ENCODE data around the gene FOSB.

Gene FOSB

DNA sequence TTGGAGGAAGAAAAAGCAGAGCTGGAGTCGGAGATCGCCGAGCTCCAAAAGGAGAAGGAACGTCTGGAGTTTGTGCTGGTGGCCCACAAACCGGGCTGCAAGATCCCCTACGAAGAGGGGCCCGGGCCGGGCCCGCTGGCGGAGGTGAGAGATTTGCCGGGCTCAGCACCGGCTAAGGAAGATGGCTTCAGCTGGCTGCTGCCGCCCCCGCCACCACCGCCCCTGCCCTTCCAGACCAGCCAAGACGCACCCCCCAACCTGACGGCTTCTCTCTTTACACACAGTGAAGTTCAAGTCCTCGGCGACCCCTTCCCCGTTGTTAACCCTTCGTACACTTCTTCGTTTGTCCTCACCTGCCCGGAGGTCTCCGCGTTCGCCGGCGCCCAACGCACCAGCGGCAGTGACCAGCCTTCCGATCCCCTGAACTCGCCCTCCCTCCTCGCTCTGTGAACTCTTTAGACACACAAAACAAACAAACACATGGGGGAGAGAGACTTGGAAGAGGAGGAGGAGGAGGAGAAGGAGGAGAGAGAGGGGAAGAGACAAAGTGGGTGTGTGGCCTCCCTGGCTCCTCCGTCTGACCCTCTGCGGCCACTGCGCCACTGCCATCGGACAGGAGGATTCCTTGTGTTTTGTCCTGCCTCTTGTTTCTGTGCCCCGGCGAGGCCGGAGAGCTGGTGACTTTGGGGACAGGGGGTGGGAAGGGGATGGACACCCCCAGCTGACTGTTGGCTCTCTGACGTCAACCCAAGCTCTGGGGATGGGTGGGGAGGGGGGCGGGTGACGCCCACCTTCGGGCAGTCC lies 5.0 kb downstream of the FOSB start:
- DNase-seq (ENCODE audit: insufficient read length, low spot score), result no peak
- TF ChIP-seq CTCF (IDR thresholded peaks at IDR 0.05; ENCODE audit: insufficient read depth, missing control alignments), result no peak
- no peak for FAIRE-seq

DNA sequence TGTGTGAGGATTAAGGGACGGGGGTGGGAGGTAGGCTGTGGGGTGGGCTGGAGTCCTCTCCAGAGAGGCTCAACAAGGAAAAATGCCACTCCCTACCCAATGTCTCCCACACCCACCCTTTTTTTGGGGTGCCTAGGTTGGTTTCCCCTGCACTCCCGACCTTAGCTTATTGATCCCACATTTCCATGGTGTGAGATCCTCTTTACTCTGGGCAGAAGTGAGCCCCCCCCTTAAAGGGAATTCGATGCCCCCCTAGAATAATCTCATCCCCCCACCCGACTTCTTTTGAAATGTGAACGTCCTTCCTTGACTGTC lies 5.5 kb downstream of the FOSB start:
- DNase-seq (ENCODE audit: insufficient read length, low spot score) (no peak), FAIRE-seq (no peak)

DNA sequence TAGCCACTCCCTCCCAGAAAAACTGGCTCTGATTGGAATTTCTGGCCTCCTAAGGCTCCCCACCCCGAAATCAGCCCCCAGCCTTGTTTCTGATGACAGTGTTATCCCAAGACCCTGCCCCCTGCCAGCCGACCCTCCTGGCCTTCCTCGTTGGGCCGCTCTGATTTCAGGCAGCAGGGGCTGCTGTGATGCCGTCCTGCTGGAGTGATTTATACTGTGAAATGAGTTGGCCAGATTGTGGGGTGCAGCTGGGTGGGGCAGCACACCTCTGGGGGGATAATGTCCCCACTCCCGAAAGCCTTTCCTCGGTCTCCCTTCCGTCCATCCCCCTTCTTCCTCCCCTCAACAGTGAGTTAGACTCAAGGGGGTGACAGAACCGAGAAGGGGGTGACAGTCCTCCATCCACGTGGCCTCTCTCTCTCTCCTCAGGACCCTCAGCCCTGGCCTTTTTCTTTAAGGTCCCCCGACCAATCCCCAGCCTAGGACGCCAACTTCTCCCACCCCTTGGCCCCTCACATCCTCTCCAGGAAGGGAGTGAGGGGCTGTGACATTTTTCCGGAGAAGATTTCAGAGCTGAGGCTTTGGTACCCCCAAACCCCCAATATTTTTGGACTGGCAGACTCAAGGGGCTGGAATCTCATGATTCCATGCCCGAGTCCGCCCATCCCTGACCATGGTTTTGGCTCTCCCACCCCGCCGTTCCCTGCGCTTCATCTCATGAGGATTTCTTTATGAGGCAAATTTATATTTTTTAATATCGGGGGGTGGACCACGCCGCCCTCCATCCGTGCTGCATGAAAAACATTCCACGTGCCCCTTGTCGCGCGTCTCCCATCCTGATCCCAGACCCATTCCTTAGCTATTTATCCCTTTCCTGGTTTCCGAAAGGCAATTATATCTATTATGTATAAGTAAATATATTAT lies 6.1 kb downstream of the FOSB start:
- FAIRE-seq (no peak), DNase-seq (ENCODE audit: insufficient read length, low spot score) (no peak)
- TF ChIP-seq CTCF (IDR thresholded peaks at IDR 0.05; ENCODE audit: insufficient read depth, missing control alignments), result no peak

More for the DNA sequence above, 5.5 kb downstream of the FOSB start:
- TF ChIP-seq CTCF (IDR thresholded peaks at IDR 0.05; ENCODE audit: insufficient read depth, missing control alignments), result no peak

GRCh38 chr19:45474606-45475521 lies 7.1 kb downstream of the FOSB start:
- DNase-seq (ENCODE audit: insufficient read length, low spot score), result no peak
- TF ChIP-seq CTCF (IDR thresholded peaks at IDR 0.05; ENCODE audit: insufficient read depth, missing control alignments), result no peak
- no peak for FAIRE-seq

DNA sequence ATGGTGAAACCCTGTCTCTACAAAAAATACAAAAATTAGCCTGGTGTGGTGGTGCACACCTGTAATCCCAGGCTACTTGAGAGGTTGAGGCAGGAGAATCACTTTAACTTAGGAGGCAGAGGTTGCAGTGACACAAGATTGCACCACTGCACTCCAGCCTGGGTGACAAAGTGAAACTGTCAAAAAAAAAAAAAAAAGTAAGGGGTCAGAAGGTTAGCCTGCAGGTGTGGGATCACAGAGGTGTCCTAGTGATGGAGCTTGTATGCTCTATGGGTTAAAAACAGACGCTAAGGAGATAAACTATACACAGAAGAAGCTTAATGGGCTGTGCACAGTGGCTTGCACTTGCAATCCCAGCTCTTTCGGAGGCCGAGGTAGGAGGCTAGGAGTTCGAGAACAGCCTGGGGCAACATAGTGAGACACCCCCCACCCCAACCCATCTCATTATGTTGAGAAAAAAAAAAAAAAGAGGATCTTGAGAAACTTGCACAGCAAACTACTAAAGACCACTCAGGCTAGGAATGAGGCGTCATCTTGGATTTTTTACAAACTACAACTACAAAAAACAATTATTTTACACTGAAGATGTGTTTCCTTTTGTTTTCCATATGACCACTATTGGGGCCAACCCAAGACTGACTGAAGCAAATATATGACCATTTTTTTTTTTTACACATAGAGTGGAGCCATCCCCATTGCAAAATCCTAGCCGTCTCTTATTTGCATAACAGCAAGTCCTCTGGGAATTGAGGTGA lies 7.9 kb downstream of the FOSB start:
- FAIRE-seq, result no peak
- DNase-seq (ENCODE audit: insufficient read length, low spot score), result no peak
- TF ChIP-seq CTCF (IDR thresholded peaks at IDR 0.05; ENCODE audit: insufficient read depth, missing control alignments), result no peak

DNA sequence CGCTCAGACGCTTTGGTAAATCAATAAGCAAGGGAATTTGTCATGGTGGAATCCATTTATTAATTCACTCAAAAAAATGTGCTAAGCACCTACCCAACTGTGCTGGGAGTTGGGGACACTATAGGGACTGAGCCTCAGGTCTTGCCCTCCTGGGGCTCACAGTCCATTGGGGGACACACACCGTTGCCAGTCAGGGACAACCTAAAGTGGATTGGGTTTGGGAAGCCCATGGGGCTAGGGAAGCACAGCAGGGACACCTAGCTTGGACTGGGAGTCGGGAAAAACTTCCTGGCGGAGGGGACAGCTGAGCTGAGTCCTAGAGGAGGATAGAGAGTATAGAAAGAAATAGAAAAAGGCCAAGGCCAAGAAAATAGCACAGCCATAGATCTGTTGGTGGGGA lies 8.5 kb downstream of the FOSB start:
- FAIRE-seq (no peak), DNase-seq (ENCODE audit: insufficient read length, low spot score) (no peak)
- no peak for TF ChIP-seq CTCF (IDR thresholded peaks at IDR 0.05; ENCODE audit: insufficient read depth, missing control alignments)
